H9 (cell line): ENCODE measurements around the gene DCTN1. TPM values are rescaled to one million over a fixed set of nuclear protein-coding genes. Genes with fewer than 3 reads are reported as not detected.

Experiments
- DNase-seq: peaks from one replicate; pipeline ENCODE4 v3.0.0-alpha.2; 2017
- H2AFZ ChIP-seq: one replicate; pipeline ENCODE4 v1.6.1; 2013; ENCODE audit warnings: mild to moderate bottlenecking, low read length, control low read depth, moderate library complexity
- H2AK5ac ChIP-seq: 2 replicates; pipeline ENCODE4 v1.6.1; 2013; ENCODE audit warnings: low read length, control low read depth, mixed read lengths; ENCODE audit not compliant: insufficient read length
- H2BK120ac ChIP-seq: one replicate; pipeline ENCODE4 v1.6.1; 2013; ENCODE audit warnings: low read depth, mild to moderate bottlenecking, low read length, control low read depth, inconsistent platforms; ENCODE audit not compliant: poor library complexity, severe bottlenecking
- H2BK12ac ChIP-seq: 2 replicates; pipeline ENCODE4 v1.6.1; 2013; ENCODE audit warnings: low read length, control low read depth, mixed read lengths, low read depth; ENCODE audit not compliant: insufficient read length
- H2BK15ac ChIP-seq: 2 replicates; pipeline ENCODE4 v1.6.1; 2013; ENCODE audit warnings: low read depth, low read length, control low read depth
- H2BK20ac ChIP-seq: one replicate; pipeline ENCODE4 v1.6.1; 2013; ENCODE audit warnings: low read depth, mild to moderate bottlenecking, low read length, control low read depth, inconsistent platforms; ENCODE audit not compliant: poor library complexity, severe bottlenecking
- H2BK5ac ChIP-seq: 2 replicates; pipeline ENCODE4 v1.6.1; 2013; ENCODE audit warnings: low read length, control low read depth, mixed read lengths; ENCODE audit not compliant: insufficient read length
- H3K14ac ChIP-seq: 2 replicates; pipeline ENCODE4 v1.6.1; 2013; ENCODE audit warnings: low read length, control low read depth; ENCODE audit not compliant: insufficient read depth
- H3K18ac ChIP-seq: 2 replicates; pipeline ENCODE4 v1.6.1; 2013; ENCODE audit warnings: low read depth, mild to moderate bottlenecking, mixed read lengths, low read length, control low read depth; ENCODE audit not compliant: insufficient read length
- H3K23ac ChIP-seq: 2 replicates; pipeline ENCODE4 v1.6.1; 2013; ENCODE audit warnings: low read length, control low read depth, mixed read lengths, low read depth; ENCODE audit not compliant: insufficient read length
- H3K23me2 ChIP-seq: 2 replicates; pipeline ENCODE4 v1.6.1; 2013; ENCODE audit warnings: low read depth, mild to moderate bottlenecking, mixed read lengths, low read length, control low read depth; ENCODE audit not compliant: insufficient read length, poor library complexity, severe bottlenecking
- H3K27ac ChIP-seq: 2 replicates; pipeline ENCODE4 v1.5.1; 2013; ENCODE audit warnings: low read length, control low read depth, mixed read lengths, low read depth; ENCODE audit not compliant: insufficient read length
- H3K27me3 ChIP-seq: 2 replicates; pipeline ENCODE4 v1.6.1; 2013; ENCODE audit warnings: low read length, control low read depth, inconsistent platforms; ENCODE audit not compliant: insufficient read depth
- H3K4ac ChIP-seq: 2 replicates; pipeline ENCODE4 v1.6.1; 2013; ENCODE audit warnings: low read depth, mild to moderate bottlenecking, control low read depth, inconsistent platforms, low read length, moderate library complexity
- H3K4me1 ChIP-seq: 2 replicates; pipeline ENCODE4 v1.6.1; 2013; ENCODE audit warnings: low read length, control low read depth, inconsistent platforms; ENCODE audit not compliant: insufficient read depth
- H3K4me2 ChIP-seq: 2 replicates; pipeline ENCODE4 v1.6.1; 2013; ENCODE audit warnings: low read length, control low read depth, mixed read lengths; ENCODE audit not compliant: insufficient read length, insufficient read depth
- H3K56ac ChIP-seq: 2 replicates; pipeline ENCODE4 v1.6.1; 2013; ENCODE audit warnings: low read depth, mild to moderate bottlenecking, mixed read lengths, low read length, control low read depth; ENCODE audit not compliant: insufficient read length
- H3K79me1 ChIP-seq: 2 replicates; pipeline ENCODE4 v1.6.1; 2013; ENCODE audit warnings: low read depth, mild to moderate bottlenecking, moderate library complexity, low read length, control low read depth, inconsistent platforms; ENCODE audit not compliant: insufficient read depth, poor library complexity, severe bottlenecking
- H3K79me2 ChIP-seq: 2 replicates; pipeline ENCODE4 v1.6.1; 2013; ENCODE audit warnings: low read length, control low read depth, inconsistent platforms; ENCODE audit not compliant: insufficient read depth
- H3K9ac ChIP-seq: 2 replicates; pipeline ENCODE4 v1.6.1; 2013; ENCODE audit warnings: low read length, control low read depth, mixed read lengths; ENCODE audit not compliant: insufficient read length; ENCODE audit errors: extremely low read depth
- H3K9me3 ChIP-seq: one replicate; pipeline ENCODE4 v1.6.1; 2013; ENCODE audit warnings: low read depth, low read length, inconsistent platforms; ENCODE audit not compliant: control insufficient read depth
- H3T11ph ChIP-seq: one replicate; pipeline ENCODE4 v1.6.1; 2013; ENCODE audit warnings: mild to moderate bottlenecking, low read length, control low read depth, inconsistent platforms
- H4K20me1 ChIP-seq: one replicate; pipeline ENCODE4 v1.6.1; 2013; ENCODE audit not compliant: control insufficient read depth, insufficient read length, insufficient read depth
- H4K5ac ChIP-seq: 2 replicates; pipeline ENCODE4 v1.6.1; 2013; ENCODE audit warnings: low read depth, mild to moderate bottlenecking, mixed read lengths, low read length, control low read depth; ENCODE audit not compliant: insufficient read length
- H4K8ac ChIP-seq: replicated peaks from 2 replicates; pipeline ENCODE4 v1.6.1; 2013; ENCODE audit warnings: low read length, control low read depth, mixed read lengths, low read depth; ENCODE audit not compliant: insufficient read length
- H4K91ac ChIP-seq: 2 replicates; pipeline ENCODE4 v1.6.1; 2013; ENCODE audit warnings: low read depth, mild to moderate bottlenecking, moderate library complexity, mixed read lengths, low read length, control low read depth; ENCODE audit not compliant: insufficient read length
- H3K27ac Mint-ChIP-seq, 3 experiments: 2 replicates in 2 of 3; 3 replicates in 1 of 3; pipeline ENCODE4 v1.8.0; 2020 to 2021; ENCODE audit warnings: mixed read lengths in 3 of 3, mild to moderate bottlenecking in 1 of 3, moderate library complexity in 1 of 3
- H3K27me3 Mint-ChIP-seq: 2 replicates; pipeline ENCODE4 v1.8.0; 2021; ENCODE audit warnings: low read depth, mild to moderate bottlenecking, moderate library complexity, mixed read lengths
- H3K36me3 Mint-ChIP-seq, 3 experiments: 2 replicates in 2 of 3; 3 replicates in 1 of 3; pipeline ENCODE4 v1.8.0; 2020 to 2021; ENCODE audit warnings: low read depth in 3 of 3, mixed read lengths in 3 of 3; ENCODE audit not compliant: insufficient read depth in 1 of 3
- H3K4me1 Mint-ChIP-seq, 2 experiments: 2 replicates each; pipeline ENCODE4 v1.8.0; 2020; ENCODE audit warnings: mixed read lengths in 2 of 2
- H3K4me3 Mint-ChIP-seq, 2 experiments: 2 replicates in 1 of 2; 3 replicates in 1 of 2; pipeline ENCODE4 v1.8.0; 2020 to 2021; ENCODE audit warnings: mild to moderate bottlenecking in 2 of 2, mixed read lengths in 2 of 2, moderate library complexity in 1 of 2
- H3K9me3 Mint-ChIP-seq, 2 experiments: 2 replicates in 1 of 2; 3 replicates in 1 of 2; pipeline ENCODE4 v1.8.0; 2020; ENCODE audit warnings: mild to moderate bottlenecking in 2 of 2, mixed read lengths in 2 of 2, moderate library complexity in 1 of 2
- WGBS: extraction: QIAGEN DNeasy Blood & Tissue Kit; methylation state at CpG from one replicate; pipeline ENCODE4 v1.1.7; 2013; ENCODE audit warnings: missing lambda C conversion rate, low lambda C conversion rate, mixed read lengths; ENCODE audit not compliant: insufficient read length; ENCODE audit errors: extremely low coverage; 5-methylcytosine and 5-hydroxymethylcytosine counted together
- total RNA-seq: library from RNA; stranded (reverse); gene quantifications from 2 replicates; pipeline ENCODE4 v1.2.1, GENCODE V29; 2021
- TF ChIP-seq, protein P1 (sequence below): fragments of 200-600 bp; sonication (generic); conservative IDR thresholded peaks from 3 replicates; pipeline ENCODE4 v1.8.0; 2021; ENCODE audit warnings: antibody characterized with exemption, mild to moderate bottlenecking

DCTN1 gene
- total RNA-seq, 1 experiment from 2014 or later, result 141 TPM

DNA sequence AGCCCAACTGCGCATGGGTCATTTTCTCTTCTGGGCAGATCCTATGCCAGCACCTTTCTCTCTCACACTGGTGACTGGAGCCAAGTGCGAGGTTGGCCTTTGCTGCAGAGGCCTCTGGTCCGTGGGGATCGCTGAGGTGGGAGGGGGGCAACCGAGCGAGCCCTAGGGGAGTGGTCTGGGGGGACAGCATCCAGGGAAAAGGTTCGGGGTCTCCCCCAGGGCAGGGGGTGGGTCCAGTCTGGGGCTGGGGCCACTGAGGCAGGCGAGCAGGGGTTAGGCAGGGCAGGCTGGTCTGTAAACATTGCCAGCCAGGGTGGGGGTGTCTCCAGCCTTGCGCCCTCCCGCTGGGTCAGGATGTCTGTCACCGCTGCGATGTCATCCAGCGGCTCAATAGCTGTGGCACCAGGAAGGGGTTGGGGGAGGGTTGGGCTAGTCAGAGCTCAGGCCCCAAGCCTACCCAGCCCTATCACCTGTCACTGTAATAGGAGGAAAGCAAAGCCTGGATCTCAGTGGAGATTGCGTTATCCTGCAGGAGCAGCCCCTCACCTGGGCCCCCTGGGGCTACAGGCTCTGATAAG is 46.2 kb upstream of the DCTN1 start:
- no peak overlapping the region for H4K5ac ChIP-seq
- H2BK20ac ChIP-seq, result no peak overlapping the region
- no peaks in the 10 kb centered on the region for H4K20me1 ChIP-seq
- no CpG with 5 or more reads among the region's 14 CpGs for WGBS
- no peak overlapping the region for H2BK15ac ChIP-seq
- H2AFZ ChIP-seq, result no peak overlapping the region
- no peaks in the 10 kb centered on the region for H3K27me3 ChIP-seq
- no peak overlapping the region for H3K4ac ChIP-seq
- H2BK5ac ChIP-seq, result no peak overlapping the region
- H3K4me1 Mint-ChIP-seq, result peaks cover 8 to 14% of the 10 kb centered on the region in 2 experiments
- H3K4me3 Mint-ChIP-seq, result no peak overlapping the region
- H3K27ac ChIP-seq, result no peak overlapping the region
- no peak overlapping the region for H3K14ac ChIP-seq
- no peak overlapping the region for H2BK12ac ChIP-seq
- no peak overlapping the region for H3T11ph ChIP-seq
- H3K4me2 ChIP-seq, result no peak overlapping the region
- DNase-seq, result no peak
- H3K36me3 Mint-ChIP-seq, result peaks cover 35 to 74% (median 70%) of the 10 kb centered on the region in 3 experiments
- no peak overlapping the region for H4K91ac ChIP-seq
- no peaks in the 10 kb centered on the region for H3K9me3 ChIP-seq
- no peak overlapping the region for H3K18ac ChIP-seq
- H3K79me2 ChIP-seq, result no peaks in the 10 kb centered on the region
- H3K9ac ChIP-seq, result no peak overlapping the region
- no peak overlapping the region for H4K8ac ChIP-seq
- H3K23ac ChIP-seq, result no peak overlapping the region
- no peak overlapping the region for H2AK5ac ChIP-seq
- peak overlapping the region in 2 of 3 experiments; percentile 29 to 65; a peak in 3 of 7 replicates for H3K27ac Mint-ChIP-seq
- TF ChIP-seq, protein P1, sequence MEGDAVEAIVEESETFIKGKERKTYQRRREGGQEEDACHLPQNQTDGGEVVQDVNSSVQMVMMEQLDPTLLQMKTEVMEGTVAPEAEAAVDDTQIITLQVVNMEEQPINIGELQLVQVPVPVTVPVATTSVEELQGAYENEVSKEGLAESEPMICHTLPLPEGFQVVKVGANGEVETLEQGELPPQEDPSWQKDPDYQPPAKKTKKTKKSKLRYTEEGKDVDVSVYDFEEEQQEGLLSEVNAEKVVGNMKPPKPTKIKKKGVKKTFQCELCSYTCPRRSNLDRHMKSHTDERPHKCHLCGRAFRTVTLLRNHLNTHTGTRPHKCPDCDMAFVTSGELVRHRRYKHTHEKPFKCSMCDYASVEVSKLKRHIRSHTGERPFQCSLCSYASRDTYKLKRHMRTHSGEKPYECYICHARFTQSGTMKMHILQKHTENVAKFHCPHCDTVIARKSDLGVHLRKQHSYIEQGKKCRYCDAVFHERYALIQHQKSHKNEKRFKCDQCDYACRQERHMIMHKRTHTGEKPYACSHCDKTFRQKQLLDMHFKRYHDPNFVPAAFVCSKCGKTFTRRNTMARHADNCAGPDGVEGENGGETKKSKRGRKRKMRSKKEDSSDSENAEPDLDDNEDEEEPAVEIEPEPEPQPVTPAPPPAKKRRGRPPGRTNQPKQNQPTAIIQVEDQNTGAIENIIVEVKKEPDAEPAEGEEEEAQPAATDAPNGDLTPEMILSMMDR, result no peak
- peaks cover 7% of the 10 kb centered on the region for H3K23me2 ChIP-seq
- no peaks in the 10 kb centered on the region for H3K79me1 ChIP-seq
- H3K27me3 Mint-ChIP-seq, result peaks cover 12% of the 10 kb centered on the region
- H2BK120ac ChIP-seq, result no peak overlapping the region
- H3K56ac ChIP-seq, result no peak overlapping the region
- H3K4me1 ChIP-seq, result no peaks in the 10 kb centered on the region
- H3K9me3 Mint-ChIP-seq, result no peaks in the 10 kb centered on the region; a peak in 2 of 5 replicates
